Lower leg skin (tissue), 3 donors: ENCODE data around the gene ZNF253.

Source experiments
- CTCF ChIP-seq, 3 donors: fragments of 450-650 bp; IDR thresholded peaks; one replicate each; pipeline ENCODE4 v1.5.1; 2016; ENCODE audit warnings: antibody characterized with exemption in 3 of 3, mild to moderate bottlenecking in 3 of 3, moderate library complexity in 2 of 3
- POLR2A ChIP-seq, 2 donors: fragments of 450-650 bp; IDR thresholded peaks; one replicate each; pipeline ENCODE4 v1.6.1; 2016 to 2017; ENCODE audit warnings: antibody characterized with exemption in 2 of 2, mild to moderate bottlenecking in 1 of 2, moderate library complexity in 1 of 2

- TF ChIP-seq CTCF (IDR thresholded peaks at IDR 0.05) (no peak), POLR2A (IDR thresholded peaks at IDR 0.05) (peak in 1 of 2 donors; percentile 83)
Measured at GRCh38 chr19:19821366-19821951, 44.2 kb upstream of the ZNF253 start, which contains the start of gene ZNF506.
